ENCODE results near the gene CHCHD3. TPM values are rescaled to one million over a fixed set of nuclear protein-coding genes. Genes with fewer than 3 reads are reported as not detected.

The CHCHD3 gene
- total RNA-seq, 2 donors from 2014 or later: 88.3 to 154 TPM

GRCh38 chr7:133112335-133112734 is 30.4 kb upstream of the CHCHD3 start:
- TF ChIP-seq CTCF (IDR thresholded peaks at IDR 0.05): no peak
- no peaks in the 10 kb centered on the region for H3K27me3 ChIP-seq
- DNase-seq (ENCODE audit: low spot score): no peak

GRCh38 chr7:133110312-133110711 is 28.4 kb upstream of the CHCHD3 start:
- Histone ChIP-seq H3K4me3 (no peak overlapping the region), H3K36me3 (no peaks in the 10 kb centered on the region), H3K27me3 (no peaks in the 10 kb centered on the region), H3K4me1 (no peaks in the 10 kb centered on the region), H3K27ac (no peak overlapping the region), H3K9me3 (peaks cover 0 to 24% of the 10 kb centered on the region in 2 donors)
- no peak for DNase-seq (ENCODE audit: low spot score)
- TF ChIP-seq CTCF (IDR thresholded peaks at IDR 0.05): no peak

More at GRCh38 chr7:133112335-133112734, 30.4 kb upstream of the CHCHD3 start:
- H3K4me3 ChIP-seq: no peak overlapping the region
- no peaks in the 10 kb centered on the region for H3K36me3 ChIP-seq
- H3K27ac ChIP-seq: no peak overlapping the region
- no peaks in the 10 kb centered on the region for H3K4me1 ChIP-seq
- peaks cover 0 to 24% of the 10 kb centered on the region in 2 donors for H3K9me3 ChIP-seq

- Histone ChIP-seq H3K9me3 (peaks cover 0 to 24% of the 10 kb centered on the region in 2 donors), H3K4me1 (no peaks in the 10 kb centered on the region), H3K36me3 (no peaks in the 10 kb centered on the region), H3K4me3 (no peak overlapping the region), H3K27ac (no peak overlapping the region), H3K27me3 (no peaks in the 10 kb centered on the region)
- no peak for DNase-seq (ENCODE audit: low spot score)
- no peak for TF ChIP-seq CTCF (IDR thresholded peaks at IDR 0.05)
Measured at GRCh38 chr7:133109816-133110215, 27.9 kb upstream of the CHCHD3 start.

- Histone ChIP-seq H3K27me3 (no peaks in the 10 kb centered on the region), H3K4me3 (no peak overlapping the region), H3K27ac (no peak overlapping the region)
Measured at GRCh38 chr7:133108023-133108422, 26.1 kb upstream of the CHCHD3 start.

GRCh38 chr7:133102276-133103060 is 20.6 kb upstream of the CHCHD3 start:
- no peaks in the 10 kb centered on the region for H3K9me3 ChIP-seq
- no peak overlapping the region for H3K27ac ChIP-seq
- H3K36me3 ChIP-seq: no peaks in the 10 kb centered on the region
- H3K27me3 ChIP-seq: no peaks in the 10 kb centered on the region
- H3K4me1 ChIP-seq: no peaks in the 10 kb centered on the region
- DNase-seq (ENCODE audit: low spot score): no peak
- H3K4me3 ChIP-seq: no peak overlapping the region
- no peak for TF ChIP-seq CTCF (IDR thresholded peaks at IDR 0.05)

More at GRCh38 chr7:133108023-133108422, 26.1 kb upstream of the CHCHD3 start:
- Histone ChIP-seq H3K36me3 (no peaks in the 10 kb centered on the region), H3K4me1 (no peaks in the 10 kb centered on the region), H3K9me3 (peaks cover 0 to 24% of the 10 kb centered on the region in 2 donors)
- TF ChIP-seq CTCF (IDR thresholded peaks at IDR 0.05): no peak
- DNase-seq (ENCODE audit: low spot score): no peak
